ENCODE data around the gene IGFLR1.
A peak's percentile ranks its signal among the peaks of the same experiment; 100 is the strongest.

The IGFLR1 gene

GRCh38 chr19:35723671-35724070 is 18.6 kb downstream of the IGFLR1 start:
- no peak for DNase-seq (ENCODE audit: low read depth)

- no peak for DNase-seq (ENCODE audit: low read depth)
These were observed 19.4 kb downstream of the IGFLR1 start for GRCh38 chr19:35722897-35723296.

- DNase-seq (ENCODE audit: low read depth), result no peak
These were observed 19.8 kb downstream of the IGFLR1 start for GRCh38 chr19:35722461-35722860.

GRCh38 chr19:35721374-35721773 is 20.9 kb downstream of the IGFLR1 start:
- no peak for DNase-seq (ENCODE audit: low read depth)

GRCh38 chr19:35720648-35721047 is 21.6 kb downstream of the IGFLR1 start:
- no peak for DNase-seq (ENCODE audit: low read depth)

- DNase-seq (ENCODE audit: low read depth), result no peak
These were observed 22.1 kb downstream of the IGFLR1 start for GRCh38 chr19:35720163-35720524.

- no peak for DNase-seq (ENCODE audit: low read depth)
These were observed 22.7 kb downstream of the IGFLR1 start for GRCh38 chr19:35719402-35720162.

GRCh38 chr19:35718345-35719041 is 23.8 kb downstream of the IGFLR1 start:
- no peak for DNase-seq (ENCODE audit: low read depth)

- DNase-seq (ENCODE audit: low read depth), result no peak
These were observed 24.4 kb downstream of the IGFLR1 start, which contains the start of gene KMT2B for GRCh38 chr19:35717665-35718344. TSS of gene KMT2B (plus strand) at chr19:35718003. CDS start at chr19:35718019, 16 bp downstream.

GRCh38 chr19:35716801-35717664 is 25.2 kb downstream of the IGFLR1 start:
- DNase-seq (ENCODE audit: low read depth), result peak; percentile 67

- no peak for DNase-seq (ENCODE audit: low read depth)
These were observed 26.1 kb downstream of the IGFLR1 start for GRCh38 chr19:35715981-35716800.

- no peak for DNase-seq (ENCODE audit: low read depth)
These were observed 26.9 kb downstream of the IGFLR1 start for GRCh38 chr19:35715355-35715809.

- DNase-seq (ENCODE audit: low read depth), result no peak
These were observed 27.5 kb downstream of the IGFLR1 start for GRCh38 chr19:35714601-35715354.

- no peak for DNase-seq (ENCODE audit: low read depth)
These were observed 28.3 kb downstream of the IGFLR1 start for GRCh38 chr19:35713904-35714495.

- DNase-seq (ENCODE audit: low read depth), result no peak
These were observed 28.8 kb downstream of the IGFLR1 start for GRCh38 chr19:35713506-35713850.

GRCh38 chr19:35712567-35713505 is 29.4 kb downstream of the IGFLR1 start:
- DNase-seq (ENCODE audit: low read depth), result no peak

- no peak for DNase-seq (ENCODE audit: low read depth)
These were observed 31.2 kb downstream of the IGFLR1 start for GRCh38 chr19:35710784-35711723.

GRCh38 chr19:35708391-35708790 is 33.9 kb downstream of the IGFLR1 start:
- DNase-seq (ENCODE audit: low read depth), result no peak

All from GM04503 (cell line).